NT2/D1 (cell line): ENCODE data around the gene NDN.

Source experiments
- DNase-seq: peaks from one replicate; pipeline ENCODE4 v3.0.0-alpha.2; 2011; ENCODE audit warnings: low read depth, low spot score
- H3K27me3 ChIP-seq: 2 replicates; pipeline ENCODE4 v1.6.0; 2011; ENCODE audit warnings: mild to moderate bottlenecking; ENCODE audit not compliant: insufficient read length, insufficient read depth
- H3K36me3 ChIP-seq: 2 replicates; pipeline ENCODE4 v1.6.1; 2011; ENCODE audit warnings: mild to moderate bottlenecking, low read length, mixed read lengths; ENCODE audit not compliant: insufficient read depth, insufficient read length
- H3K4me1 ChIP-seq: 2 replicates; pipeline ENCODE4 v1.5.1; 2011; ENCODE audit not compliant: insufficient read depth, insufficient read length
- H3K4me3 ChIP-seq: 2 replicates; pipeline ENCODE4 v1.5.1; 2011; ENCODE audit warnings: low read depth; ENCODE audit not compliant: insufficient read length
- H3K9ac ChIP-seq: 2 replicates; pipeline ENCODE4 v1.6.0; 2011; ENCODE audit warnings: low read depth; ENCODE audit not compliant: insufficient read length
- H3K9me3 ChIP-seq: 2 replicates; pipeline ENCODE4 v1.5.1; 2011; ENCODE audit warnings: mild to moderate bottlenecking, low read length; ENCODE audit not compliant: insufficient read depth
- SUZ12 ChIP-seq: IDR thresholded peaks from 2 replicates; pipeline ENCODE4 v1.6.1; 2011; ENCODE audit not compliant: insufficient read length, insufficient read depth; ENCODE audit errors: extremely low read depth
- YY1 ChIP-seq: IDR thresholded peaks from 2 replicates; pipeline ENCODE4 v1.6.1; 2011; ENCODE audit not compliant: insufficient read length, insufficient read depth
- ZNF274 ChIP-seq: IDR thresholded peaks from 2 replicates; pipeline ENCODE4 v1.6.1; 2011; ENCODE audit warnings: mild to moderate bottlenecking, low read depth, low read length

The NDN gene

DNA sequence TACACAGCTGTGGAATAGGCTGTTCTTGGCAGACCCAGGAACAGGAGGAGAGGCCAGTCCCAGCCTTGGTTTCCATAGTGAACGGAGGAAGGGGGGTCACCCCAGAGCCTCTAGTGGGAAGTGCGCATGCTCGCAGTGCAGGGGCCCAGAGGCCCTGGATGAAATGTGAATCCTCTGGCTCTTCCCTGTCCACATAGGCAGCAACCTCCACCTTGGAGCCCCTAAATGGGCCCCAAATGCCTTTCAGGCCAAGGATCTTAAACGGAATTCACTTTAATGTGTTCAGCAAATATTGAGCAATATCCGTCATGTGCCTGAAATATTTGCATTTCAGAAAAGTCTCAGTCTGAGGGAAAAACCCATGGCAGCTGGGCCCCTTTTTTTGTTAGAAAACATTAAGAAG, 3.3 kb upstream of the NDN start:
- Histone ChIP-seq H3K36me3 (peaks cover 6% of the 10 kb centered on the region), H3K9me3 (peaks cover 10% of the 10 kb centered on the region; the same call in 1 of the 2 replicates), H3K9ac (no peak overlapping the region), H3K27me3 (no peaks in the 10 kb centered on the region), H3K4me1 (peaks cover 4% of the 10 kb centered on the region), H3K4me3 (no peak overlapping the region)
- no peak for DNase-seq
- no peak for TF ChIP-seq ZNF274
- no peak for TF ChIP-seq SUZ12
- no peak for TF ChIP-seq YY1

DNA sequence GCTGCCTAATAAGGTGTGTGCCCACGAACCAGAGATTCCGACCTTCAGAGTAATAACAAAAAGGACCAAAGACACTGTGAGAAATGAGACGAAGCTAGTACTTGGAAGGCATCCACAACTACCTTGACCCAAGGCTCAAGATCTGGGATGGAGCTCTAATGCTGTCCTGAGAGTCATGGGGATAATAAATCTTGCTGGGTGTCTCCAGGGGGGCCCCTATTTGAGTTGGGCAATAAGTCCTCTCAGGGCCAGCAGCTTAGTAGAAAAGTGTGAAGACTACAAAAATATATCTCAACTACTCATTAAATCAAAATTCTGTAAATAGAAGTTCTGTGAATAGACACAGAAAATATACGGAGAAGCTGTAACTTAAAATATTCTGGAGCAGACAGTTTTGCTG, 2.9 kb upstream of the NDN start:
- Histone ChIP-seq H3K36me3 (peaks cover 8% of the 10 kb centered on the region), H3K4me3 (no peak overlapping the region), H3K27me3 (no peaks in the 10 kb centered on the region), H3K9me3 (peaks cover 6% of the 10 kb centered on the region; the same call in 1 of the 2 replicates), H3K4me1 (peaks cover 4% of the 10 kb centered on the region), H3K9ac (no peak overlapping the region)
- TF ChIP-seq ZNF274, result no peak
- no peak for TF ChIP-seq SUZ12
- no peak for TF ChIP-seq YY1
- no peak for DNase-seq

- TF ChIP-seq YY1 (no peak), ZNF274 (no peak), SUZ12 (no peak)
- peak overlapping the region; percentile 79 for H3K4me3 ChIP-seq
- DNase-seq, result no peak
- peak overlapping the region; percentile 87 for H3K9ac ChIP-seq
- peaks cover 8% of the 10 kb centered on the region for H3K36me3 ChIP-seq
- H3K4me1 ChIP-seq, result peaks cover 4% of the 10 kb centered on the region
- H3K27me3 ChIP-seq, result no peaks in the 10 kb centered on the region
- H3K9me3 ChIP-seq, result no peaks in the 10 kb centered on the region
Observed at GRCh38 chr15:23686466-23687142, 501 bp downstream of the NDN start.

DNA sequence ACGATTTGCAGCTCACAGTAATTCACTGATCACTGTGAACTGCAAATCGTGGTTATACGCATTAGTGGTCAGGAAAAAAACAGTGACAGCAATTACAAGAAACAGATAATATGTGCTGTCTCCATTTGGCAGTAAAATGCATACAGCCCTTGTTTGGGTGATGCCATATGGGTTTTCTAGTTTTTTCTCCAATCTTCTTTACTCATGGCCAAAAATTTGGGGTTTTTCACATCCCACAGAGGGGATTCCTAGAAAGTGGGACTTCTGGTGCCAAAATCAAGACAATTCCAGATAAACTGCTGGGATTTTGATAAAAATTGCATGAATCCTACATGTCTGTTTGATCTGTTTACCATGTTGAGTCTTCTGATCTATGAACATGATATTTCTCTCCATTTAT, 15.6 kb downstream of the NDN start:
- DNase-seq, result no peak
- H3K27me3 ChIP-seq, result no peaks in the 10 kb centered on the region
- no peaks in the 10 kb centered on the region for H3K36me3 ChIP-seq
- H3K9ac ChIP-seq, result no peak overlapping the region
- no peaks in the 10 kb centered on the region for H3K4me1 ChIP-seq
- no peak for TF ChIP-seq YY1
- TF ChIP-seq SUZ12, result no peak
- no peak for TF ChIP-seq ZNF274
- H3K9me3 ChIP-seq, result no peaks in the 10 kb centered on the region
- H3K4me3 ChIP-seq, result no peak overlapping the region

DNA sequence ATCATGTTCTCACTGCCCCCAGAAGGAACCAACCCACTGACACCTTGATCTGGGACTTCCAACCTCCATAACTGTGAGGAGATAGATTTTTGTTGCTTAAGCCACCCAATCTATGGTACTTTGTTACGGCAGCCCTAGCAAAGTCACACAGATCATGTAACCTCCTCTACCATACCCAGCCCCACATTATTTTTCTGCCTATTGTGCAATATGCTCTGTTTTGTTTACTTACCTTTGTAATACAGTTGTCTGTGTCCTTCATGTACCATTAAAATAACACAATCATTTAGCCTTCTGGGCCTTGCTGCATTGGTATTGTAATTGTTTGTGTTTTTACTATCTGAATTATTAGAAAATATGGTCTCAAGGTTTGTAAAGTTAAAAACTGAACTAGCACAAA, 16.1 kb downstream of the NDN start:
- Histone ChIP-seq H3K4me1 (no peaks in the 10 kb centered on the region), H3K27me3 (no peaks in the 10 kb centered on the region), H3K9ac (no peak overlapping the region), H3K4me3 (no peak overlapping the region), H3K36me3 (no peaks in the 10 kb centered on the region), H3K9me3 (no peaks in the 10 kb centered on the region)
- no peak for DNase-seq
- no peak for TF ChIP-seq YY1
- TF ChIP-seq ZNF274, result no peak
- no peak for TF ChIP-seq SUZ12

- Histone ChIP-seq H3K27me3 (no peaks in the 10 kb centered on the region), H3K9me3 (no peaks in the 10 kb centered on the region), H3K4me1 (no peaks in the 10 kb centered on the region), H3K4me3 (no peak overlapping the region), H3K9ac (no peak overlapping the region), H3K36me3 (no peaks in the 10 kb centered on the region)
- no peak for DNase-seq
- TF ChIP-seq ZNF274, result no peak
- no peak for TF ChIP-seq YY1
- no peak for TF ChIP-seq SUZ12
Observed at GRCh38 chr15:23663232-23663631, 23.9 kb downstream of the NDN start.

DNA sequence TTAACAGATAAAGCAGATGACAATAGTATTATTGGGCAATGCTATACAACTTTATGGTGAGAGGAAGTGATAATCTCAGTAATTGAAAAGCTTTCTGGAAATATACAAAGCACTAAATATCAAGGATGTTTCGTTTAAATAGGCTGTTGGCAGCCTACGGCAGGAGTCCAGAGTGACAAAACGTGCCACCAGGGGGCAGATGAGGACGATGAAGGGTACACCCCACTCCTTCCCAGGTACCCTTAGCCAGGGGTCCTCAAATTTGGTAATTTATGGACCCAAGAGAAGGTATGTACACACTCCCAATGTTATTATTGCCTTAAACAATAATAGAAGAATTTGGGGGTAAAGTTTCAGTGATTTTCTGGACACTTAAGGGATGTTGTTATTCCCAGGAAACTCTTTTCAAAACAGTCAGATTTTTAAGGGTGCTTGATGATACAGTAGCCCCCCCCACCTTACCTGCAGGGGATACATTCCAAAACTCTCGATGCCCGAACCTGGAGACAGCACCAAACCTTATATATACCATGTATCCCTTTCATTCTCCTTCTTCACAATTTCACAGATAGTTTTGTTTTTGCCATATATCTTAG, 38.1 kb downstream of the NDN start:
- TF ChIP-seq SUZ12 (no peak), ZNF274 (no peak), YY1 (no peak)
- Histone ChIP-seq H3K9me3 (no peaks in the 10 kb centered on the region), H3K27me3 (peaks cover 20% of the 10 kb centered on the region), H3K9ac (no peak overlapping the region), H3K4me3 (no peak overlapping the region), H3K36me3 (peaks cover 10% of the 10 kb centered on the region), H3K4me1 (peaks cover 3% of the 10 kb centered on the region)
- no peak for DNase-seq
